ENCODE data around the gene CNTN4. TPM values are rescaled to one million over a fixed set of nuclear protein-coding genes. Genes with fewer than 3 reads are reported as not detected.

The CNTN4 gene
- total RNA-seq, 1 donor from 2014 or later: not detected

DNA sequence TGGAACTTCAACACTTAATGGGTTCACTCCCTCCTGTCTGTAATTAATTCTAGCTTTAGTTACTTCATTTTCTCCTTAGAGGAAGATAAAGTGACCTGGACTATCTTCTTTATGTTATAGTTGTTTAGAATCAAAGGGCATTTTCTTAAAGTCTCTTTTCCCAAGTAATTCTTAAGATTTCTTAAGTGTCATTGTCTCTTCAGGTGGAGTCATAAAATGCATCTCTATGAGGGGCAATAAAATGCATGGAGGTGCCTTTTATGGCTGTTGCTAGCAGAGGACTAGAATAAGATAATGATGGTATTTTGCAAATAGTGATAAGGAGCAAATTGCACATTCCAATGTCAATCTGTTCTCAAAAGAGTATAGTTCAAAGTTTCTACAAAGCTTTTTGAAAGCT is 34.5 kb downstream of the CNTN4 start:
- Histone ChIP-seq H3K9me3 (ENCODE audit: insufficient read depth, low read depth, low read length) (no peaks in the 10 kb centered on the region), H3K4me3 (ENCODE audit: insufficient read depth, low read depth, low read length) (no peak overlapping the region), H3K27me3 (ENCODE audit: insufficient read depth, low read length) (no peaks in the 10 kb centered on the region), H2AFZ (ENCODE audit: low read depth, low read length) (no peak overlapping the region), H3K36me3 (ENCODE audit: insufficient read depth, low read length) (no peaks in the 10 kb centered on the region), H3K27ac (ENCODE audit: low read depth, low read length) (no peak overlapping the region), H3K4me1 (ENCODE audit: insufficient read depth, low read length) (no peaks in the 10 kb centered on the region), H4K20me1 (ENCODE audit: insufficient read depth, low read length) (no peaks in the 10 kb centered on the region), H3K9ac (ENCODE audit: low read length) (no peak overlapping the region), H3K4me2 (ENCODE audit: low read length) (no peak overlapping the region), H3K79me2 (ENCODE audit: insufficient read depth, low read length) (no peaks in the 10 kb centered on the region)
- Mint-ChIP-seq H3K4me1 (ENCODE audit: low read depth, unreplicated experiment) (no peaks in the 10 kb centered on the region), H3K27ac (ENCODE audit: unreplicated experiment) (no peak overlapping the region), H3K36me3 (ENCODE audit: low read depth, unreplicated experiment) (no peaks in the 10 kb centered on the region), H3K9me3 (ENCODE audit: unreplicated experiment) (peaks cover 4% of the 10 kb centered on the region), H3K4me3 (ENCODE audit: unreplicated experiment) (no peak overlapping the region), H3K27me3 (ENCODE audit: low read depth, unreplicated experiment) (no peaks in the 10 kb centered on the region)
- DNase-seq (ENCODE audit: low read depth): no peak
- FAIRE-seq: no peak
- TF ChIP-seq EZH2 (IDR thresholded peaks at IDR 0.05; ENCODE audit: insufficient read depth, low read length): no peak
- TF ChIP-seq CTCF (IDR thresholded peaks at IDR 0.05; ENCODE audit: insufficient read depth, low read depth, low read length): no peak

DNA sequence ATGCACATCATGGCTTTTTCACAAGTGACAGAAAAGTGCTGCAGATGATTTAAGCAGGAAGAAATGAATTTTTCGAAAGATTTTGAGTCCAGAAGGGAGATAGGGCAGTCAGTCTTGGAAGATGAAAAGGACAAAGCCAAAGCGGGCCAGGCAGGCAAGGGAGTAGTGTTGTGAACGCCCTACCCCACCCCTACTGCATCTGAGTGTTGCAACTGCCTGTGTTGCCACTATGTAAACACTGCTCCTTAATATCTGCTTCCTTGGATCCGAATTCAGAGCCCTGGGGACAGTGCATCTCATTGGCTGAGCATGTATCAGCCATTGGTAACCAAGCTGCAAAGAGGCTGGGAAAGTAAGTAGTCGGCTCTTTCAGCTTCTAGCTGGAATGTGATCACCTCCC is 39.0 kb downstream of the CNTN4 start:
- Mint-ChIP-seq H3K4me1 (ENCODE audit: low read depth, unreplicated experiment) (no peaks in the 10 kb centered on the region), H3K27ac (ENCODE audit: unreplicated experiment) (no peak overlapping the region), H3K36me3 (ENCODE audit: low read depth, unreplicated experiment) (no peaks in the 10 kb centered on the region), H3K9me3 (ENCODE audit: unreplicated experiment) (peaks cover 2% of the 10 kb centered on the region), H3K27me3 (ENCODE audit: low read depth, unreplicated experiment) (no peaks in the 10 kb centered on the region), H3K4me3 (ENCODE audit: unreplicated experiment) (no peak overlapping the region)
- no peaks in the 10 kb centered on the region for H4K20me1 ChIP-seq (ENCODE audit: insufficient read depth, low read length)
- H3K79me2 ChIP-seq (ENCODE audit: insufficient read depth, low read length): no peaks in the 10 kb centered on the region
- FAIRE-seq: no peak
- no peak overlapping the region for H3K4me2 ChIP-seq (ENCODE audit: low read length)
- no peaks in the 10 kb centered on the region for H3K4me1 ChIP-seq (ENCODE audit: insufficient read depth, low read length)
- no peak overlapping the region for H3K9ac ChIP-seq (ENCODE audit: low read length)
- TF ChIP-seq EZH2 (IDR thresholded peaks at IDR 0.05; ENCODE audit: insufficient read depth, low read length): no peak
- TF ChIP-seq CTCF (IDR thresholded peaks at IDR 0.05; ENCODE audit: insufficient read depth, low read depth, low read length): no peak
- DNase-seq (ENCODE audit: low read depth): no peak
- no peaks in the 10 kb centered on the region for H3K36me3 ChIP-seq (ENCODE audit: insufficient read depth, low read length)
- H2AFZ ChIP-seq (ENCODE audit: low read depth, low read length): no peak overlapping the region
- H3K9me3 ChIP-seq (ENCODE audit: insufficient read depth, low read depth, low read length): peaks cover 5% of the 10 kb centered on the region
- H3K4me3 ChIP-seq (ENCODE audit: insufficient read depth, low read depth, low read length): no peak overlapping the region
- no peak overlapping the region for H3K27ac ChIP-seq (ENCODE audit: low read depth, low read length)
- H3K27me3 ChIP-seq (ENCODE audit: insufficient read depth, low read length): no peaks in the 10 kb centered on the region

DNA sequence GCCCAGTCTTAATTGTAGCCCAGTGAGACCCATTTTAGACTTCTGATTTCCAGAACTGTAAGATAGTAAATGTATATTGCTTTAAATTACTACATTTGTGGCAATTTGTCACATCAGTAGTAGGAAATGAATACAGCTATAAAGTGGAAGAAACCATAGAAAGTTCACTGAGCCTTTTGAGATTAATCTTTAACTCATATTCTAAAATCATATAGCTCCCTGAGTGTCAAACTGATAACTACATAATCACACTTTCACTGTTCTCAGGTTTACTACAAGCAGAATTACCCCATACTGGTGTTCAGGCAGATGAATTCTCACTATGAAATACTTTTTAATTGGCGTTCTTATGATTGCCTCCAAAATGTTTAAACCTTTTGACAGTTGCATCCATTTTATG is 42.8 kb downstream of the CNTN4 start:
- FAIRE-seq (no peak), DNase-seq (ENCODE audit: low read depth) (no peak)
- H2AFZ ChIP-seq (ENCODE audit: low read depth, low read length): no peak overlapping the region
- peaks cover 5% of the 10 kb centered on the region for H3K9me3 ChIP-seq (ENCODE audit: insufficient read depth, low read depth, low read length)
- H3K36me3 ChIP-seq (ENCODE audit: insufficient read depth, low read length): no peaks in the 10 kb centered on the region
- Mint-ChIP-seq H3K36me3 (ENCODE audit: low read depth, unreplicated experiment) (no peaks in the 10 kb centered on the region), H3K27ac (ENCODE audit: unreplicated experiment) (no peak overlapping the region), H3K4me1 (ENCODE audit: low read depth, unreplicated experiment) (no peaks in the 10 kb centered on the region), H3K27me3 (ENCODE audit: low read depth, unreplicated experiment) (no peaks in the 10 kb centered on the region), H3K4me3 (ENCODE audit: unreplicated experiment) (no peak overlapping the region), H3K9me3 (ENCODE audit: unreplicated experiment) (peaks cover 2% of the 10 kb centered on the region)
- H3K27me3 ChIP-seq (ENCODE audit: insufficient read depth, low read length): no peaks in the 10 kb centered on the region
- H3K27ac ChIP-seq (ENCODE audit: low read depth, low read length): no peak overlapping the region
- H3K79me2 ChIP-seq (ENCODE audit: insufficient read depth, low read length): no peaks in the 10 kb centered on the region
- no peak overlapping the region for H3K4me3 ChIP-seq (ENCODE audit: insufficient read depth, low read depth, low read length)
- H3K4me2 ChIP-seq (ENCODE audit: low read length): no peak overlapping the region
- H3K9ac ChIP-seq (ENCODE audit: low read length): no peak overlapping the region
- no peaks in the 10 kb centered on the region for H4K20me1 ChIP-seq (ENCODE audit: insufficient read depth, low read length)
- TF ChIP-seq CTCF (IDR thresholded peaks at IDR 0.05; ENCODE audit: insufficient read depth, low read depth, low read length) (no peak), EZH2 (IDR thresholded peaks at IDR 0.05; ENCODE audit: insufficient read depth, low read length) (no peak)
- no peaks in the 10 kb centered on the region for H3K4me1 ChIP-seq (ENCODE audit: insufficient read depth, low read length)
